Astrocyte (in vitro differentiated cells and primary cell): ENCODE data around the gene ZNF277. TPM values are rescaled to one million over a fixed set of nuclear protein-coding genes. Genes with fewer than 3 reads are reported as not detected.

Source experiments
- DNase-seq: peaks from one replicate; pipeline ENCODE4 v3.0.0-alpha.2; 2010; ENCODE audit warnings: low read depth
- FAIRE-seq: peaks from 2 replicates; lab custom pipeline; 2011; peaks lifted over from hg19 to GRCh38; lab: Jason Lieb, UNC
- H2AFZ ChIP-seq: 2 replicates; pipeline ENCODE4 v1.6.0; 2012; ENCODE audit warnings: low read depth, low read length, inconsistent platforms
- H3K27ac ChIP-seq: 2 replicates; pipeline ENCODE4 v1.5.1; 2011; ENCODE audit warnings: low read depth, low read length, inconsistent platforms
- H3K27me3 ChIP-seq: 2 replicates; pipeline ENCODE4 v1.6.0; 2011; ENCODE audit warnings: low read length, inconsistent platforms; ENCODE audit not compliant: insufficient read depth
- H3K36me3 ChIP-seq: 2 replicates; pipeline ENCODE4 v1.5.1; 2011; ENCODE audit warnings: low read length, inconsistent platforms; ENCODE audit not compliant: insufficient read depth
- H3K4me1 ChIP-seq: 2 replicates; pipeline ENCODE4 v1.5.1; 2011; ENCODE audit warnings: low read length, inconsistent platforms; ENCODE audit not compliant: insufficient read depth
- H3K4me2 ChIP-seq: 2 replicates; pipeline ENCODE4 v1.6.0; 2012; ENCODE audit warnings: low read length, inconsistent platforms
- H3K4me3 ChIP-seq: 2 replicates; pipeline ENCODE4 v1.5.1; 2011; ENCODE audit warnings: low read depth, mild to moderate bottlenecking, low read length, inconsistent platforms; ENCODE audit not compliant: insufficient read depth
- H3K79me2 ChIP-seq: 2 replicates; pipeline ENCODE4 v1.6.0; 2012; ENCODE audit warnings: mild to moderate bottlenecking, low read length, inconsistent platforms; ENCODE audit not compliant: insufficient read depth
- H3K9ac ChIP-seq: 2 replicates; pipeline ENCODE4 v1.6.0; 2012; ENCODE audit warnings: mild to moderate bottlenecking, low read length, inconsistent platforms
- H3K9me3 ChIP-seq: 2 replicates; pipeline ENCODE4 v1.5.1; 2012; ENCODE audit warnings: low read depth, mild to moderate bottlenecking, low read length, inconsistent platforms; ENCODE audit not compliant: insufficient read depth
- H4K20me1 ChIP-seq: 2 replicates; pipeline ENCODE4 v1.6.0; 2012; ENCODE audit warnings: low read length, inconsistent platforms; ENCODE audit not compliant: insufficient read depth
- H3K27ac Mint-ChIP-seq: one replicate; pipeline ENCODE4 v1.8.0; 2021; ENCODE audit warnings: mild to moderate bottlenecking, mixed read lengths; ENCODE audit not compliant: unreplicated experiment
- H3K27me3 Mint-ChIP-seq: one replicate; pipeline ENCODE4 v1.8.0; 2021; ENCODE audit warnings: low read depth, mixed read lengths; ENCODE audit not compliant: unreplicated experiment
- H3K36me3 Mint-ChIP-seq: one replicate; pipeline ENCODE4 v1.8.0; 2021; ENCODE audit warnings: low read depth, mixed read lengths; ENCODE audit not compliant: unreplicated experiment
- H3K4me1 Mint-ChIP-seq: one replicate; pipeline ENCODE4 v1.8.0; 2021; ENCODE audit warnings: low read depth, mixed read lengths; ENCODE audit not compliant: unreplicated experiment
- H3K4me3 Mint-ChIP-seq: one replicate; pipeline ENCODE4 v1.8.0; 2021; ENCODE audit warnings: mild to moderate bottlenecking, moderate library complexity, mixed read lengths; ENCODE audit not compliant: unreplicated experiment
- H3K9me3 Mint-ChIP-seq: one replicate; pipeline ENCODE4 v1.8.0; 2021; ENCODE audit warnings: mild to moderate bottlenecking, mixed read lengths; ENCODE audit not compliant: unreplicated experiment
- CTCF ChIP-seq: IDR thresholded peaks from 2 replicates; pipeline ENCODE4 v1.5.1; 2011; ENCODE audit warnings: low read depth, mild to moderate bottlenecking, inconsistent platforms, low read length, moderate library complexity; ENCODE audit not compliant: insufficient read depth
- EZH2 ChIP-seq: IDR thresholded peaks from 2 replicates; pipeline ENCODE4 v1.6.1; 2012; ENCODE audit warnings: mild to moderate bottlenecking, low read length, inconsistent platforms; ENCODE audit not compliant: insufficient read depth
- total RNA-seq: library from RNA; stranded (reverse); gene quantifications from 2 replicates; pipeline ENCODE4 v1.2.1, GENCODE V29; 2021

The ZNF277 gene
- total RNA-seq, 1 donor from 2014 or later: 23.0 TPM

GRCh38 chr7:112371701-112372100 lies 165.2 kb downstream of the ZNF277 start:
- TF ChIP-seq CTCF: no peak
- Histone ChIP-seq H3K4me3 (no peak overlapping the region), H3K4me1 (no peaks in the 10 kb centered on the region), H4K20me1 (no peaks in the 10 kb centered on the region), H3K36me3 (no peaks in the 10 kb centered on the region), H3K27me3 (no peaks in the 10 kb centered on the region), H3K9ac (no peak overlapping the region), H3K9me3 (no peaks in the 10 kb centered on the region), H3K79me2 (no peaks in the 10 kb centered on the region), H3K4me2 (no peak overlapping the region), H2AFZ (no peak overlapping the region), H3K27ac (no peak overlapping the region)
- DNase-seq (no peak), FAIRE-seq (no peak)
- no peaks in the 10 kb centered on the region for H3K36me3 Mint-ChIP-seq
- no peaks in the 10 kb centered on the region for H3K9me3 Mint-ChIP-seq
- no peaks in the 10 kb centered on the region for H3K4me1 Mint-ChIP-seq
- no peaks in the 10 kb centered on the region for H3K27me3 Mint-ChIP-seq
- H3K27ac Mint-ChIP-seq: no peak overlapping the region
- no peak overlapping the region for H3K4me3 Mint-ChIP-seq

GRCh38 chr7:112372101-112372500 lies 165.6 kb downstream of the ZNF277 start:
- no peak for FAIRE-seq
- H3K36me3 ChIP-seq: no peaks in the 10 kb centered on the region
- no peak overlapping the region for H3K4me3 ChIP-seq
- no peaks in the 10 kb centered on the region for H3K4me1 Mint-ChIP-seq
- no peak overlapping the region for H2AFZ ChIP-seq
- no peaks in the 10 kb centered on the region for H3K9me3 Mint-ChIP-seq
- no peak overlapping the region for H3K9ac ChIP-seq
- no peaks in the 10 kb centered on the region for H3K79me2 ChIP-seq
- H3K27ac ChIP-seq: no peak overlapping the region
- H3K27ac Mint-ChIP-seq: no peak overlapping the region
- H3K27me3 ChIP-seq: no peaks in the 10 kb centered on the region
- DNase-seq: no peak
- no peaks in the 10 kb centered on the region for H3K27me3 Mint-ChIP-seq
- no peaks in the 10 kb centered on the region for H3K36me3 Mint-ChIP-seq
- no peak overlapping the region for H3K4me2 ChIP-seq
- H4K20me1 ChIP-seq: no peaks in the 10 kb centered on the region
- TF ChIP-seq EZH2 (no peak), CTCF (no peak)
- no peak overlapping the region for H3K4me3 Mint-ChIP-seq
- H3K4me1 ChIP-seq: no peaks in the 10 kb centered on the region
- no peaks in the 10 kb centered on the region for H3K9me3 ChIP-seq

DNA sequence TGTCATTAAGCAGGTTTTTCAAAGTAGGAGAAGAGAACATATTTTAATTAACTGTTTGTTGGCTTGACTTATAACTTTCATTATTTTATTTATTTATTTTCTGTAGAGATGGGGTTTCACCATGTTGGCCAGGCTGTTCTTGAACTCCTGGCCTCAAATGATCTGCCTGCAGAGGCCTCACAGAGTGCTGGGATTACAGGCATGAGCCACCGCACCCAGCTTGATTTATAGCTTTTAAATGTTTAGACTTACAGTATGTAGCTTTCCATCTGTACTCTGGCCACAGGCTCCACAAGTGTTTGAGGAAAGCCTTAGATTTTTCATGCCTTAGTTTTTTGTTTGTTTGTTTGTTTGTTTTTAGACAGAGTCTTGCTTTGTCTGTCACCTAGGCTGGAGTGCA lies 171.1 kb downstream of the ZNF277 start:
- FAIRE-seq: no peak
- Histone ChIP-seq H3K4me3 (no peak overlapping the region), H3K36me3 (no peaks in the 10 kb centered on the region), H3K79me2 (no peaks in the 10 kb centered on the region), H3K27ac (no peak overlapping the region), H3K9me3 (no peaks in the 10 kb centered on the region), H3K4me2 (no peak overlapping the region), H3K9ac (no peak overlapping the region), H3K27me3 (no peaks in the 10 kb centered on the region), H3K4me1 (no peaks in the 10 kb centered on the region), H4K20me1 (no peaks in the 10 kb centered on the region), H2AFZ (no peak overlapping the region)
- no peak overlapping the region for H3K27ac Mint-ChIP-seq
- H3K4me3 Mint-ChIP-seq: no peak overlapping the region
- no peaks in the 10 kb centered on the region for H3K36me3 Mint-ChIP-seq
- no peaks in the 10 kb centered on the region for H3K9me3 Mint-ChIP-seq
- DNase-seq: no peak
- TF ChIP-seq CTCF (no peak), EZH2 (no peak)
- peaks cover 4% of the 10 kb centered on the region for H3K4me1 Mint-ChIP-seq
- no peaks in the 10 kb centered on the region for H3K27me3 Mint-ChIP-seq
